Astrocyte (in vitro differentiated cells and primary cell): ENCODE results near the gene CHST5. TPM values are rescaled to one million over a fixed set of nuclear protein-coding genes. Genes with fewer than 3 reads are reported as not detected.

ENCODE experiments used
- DNase-seq: peaks from one replicate; pipeline ENCODE4 v3.0.0-alpha.2; 2010; ENCODE audit warnings: low read depth
- FAIRE-seq: peaks from 2 replicates; lab custom pipeline; 2011; peaks lifted over from hg19 to GRCh38; lab: Jason Lieb, UNC
- H2AFZ ChIP-seq: 2 replicates; pipeline ENCODE4 v1.6.0; 2012; ENCODE audit warnings: low read depth, low read length, inconsistent platforms
- H3K27ac ChIP-seq: 2 replicates; pipeline ENCODE4 v1.5.1; 2011; ENCODE audit warnings: low read depth, low read length, inconsistent platforms
- H3K27me3 ChIP-seq: 2 replicates; pipeline ENCODE4 v1.6.0; 2011; ENCODE audit warnings: low read length, inconsistent platforms; ENCODE audit not compliant: insufficient read depth
- H3K36me3 ChIP-seq: 2 replicates; pipeline ENCODE4 v1.5.1; 2011; ENCODE audit warnings: low read length, inconsistent platforms; ENCODE audit not compliant: insufficient read depth
- H3K4me1 ChIP-seq: 2 replicates; pipeline ENCODE4 v1.5.1; 2011; ENCODE audit warnings: low read length, inconsistent platforms; ENCODE audit not compliant: insufficient read depth
- H3K4me2 ChIP-seq: 2 replicates; pipeline ENCODE4 v1.6.0; 2012; ENCODE audit warnings: low read length, inconsistent platforms
- H3K4me3 ChIP-seq: 2 replicates; pipeline ENCODE4 v1.5.1; 2011; ENCODE audit warnings: low read depth, mild to moderate bottlenecking, low read length, inconsistent platforms; ENCODE audit not compliant: insufficient read depth
- H3K79me2 ChIP-seq: 2 replicates; pipeline ENCODE4 v1.6.0; 2012; ENCODE audit warnings: mild to moderate bottlenecking, low read length, inconsistent platforms; ENCODE audit not compliant: insufficient read depth
- H3K9ac ChIP-seq: 2 replicates; pipeline ENCODE4 v1.6.0; 2012; ENCODE audit warnings: mild to moderate bottlenecking, low read length, inconsistent platforms
- H3K9me3 ChIP-seq: 2 replicates; pipeline ENCODE4 v1.5.1; 2012; ENCODE audit warnings: low read depth, mild to moderate bottlenecking, low read length, inconsistent platforms; ENCODE audit not compliant: insufficient read depth
- H4K20me1 ChIP-seq: 2 replicates; pipeline ENCODE4 v1.6.0; 2012; ENCODE audit warnings: low read length, inconsistent platforms; ENCODE audit not compliant: insufficient read depth
- H3K27ac Mint-ChIP-seq: one replicate; pipeline ENCODE4 v1.8.0; 2021; ENCODE audit warnings: mild to moderate bottlenecking, mixed read lengths; ENCODE audit not compliant: unreplicated experiment
- H3K27me3 Mint-ChIP-seq: one replicate; pipeline ENCODE4 v1.8.0; 2021; ENCODE audit warnings: low read depth, mixed read lengths; ENCODE audit not compliant: unreplicated experiment
- H3K36me3 Mint-ChIP-seq: one replicate; pipeline ENCODE4 v1.8.0; 2021; ENCODE audit warnings: low read depth, mixed read lengths; ENCODE audit not compliant: unreplicated experiment
- H3K4me1 Mint-ChIP-seq: one replicate; pipeline ENCODE4 v1.8.0; 2021; ENCODE audit warnings: low read depth, mixed read lengths; ENCODE audit not compliant: unreplicated experiment
- H3K4me3 Mint-ChIP-seq: one replicate; pipeline ENCODE4 v1.8.0; 2021; ENCODE audit warnings: mild to moderate bottlenecking, moderate library complexity, mixed read lengths; ENCODE audit not compliant: unreplicated experiment
- H3K9me3 Mint-ChIP-seq: one replicate; pipeline ENCODE4 v1.8.0; 2021; ENCODE audit warnings: mild to moderate bottlenecking, mixed read lengths; ENCODE audit not compliant: unreplicated experiment
- EZH2 ChIP-seq: IDR thresholded peaks from 2 replicates; pipeline ENCODE4 v1.6.1; 2012; ENCODE audit warnings: mild to moderate bottlenecking, low read length, inconsistent platforms; ENCODE audit not compliant: insufficient read depth
- total RNA-seq: library from RNA; stranded (reverse); gene quantifications from 2 replicates; pipeline ENCODE4 v1.2.1, GENCODE V29; 2021
- TF ChIP-seq, protein P1 (sequence below): IDR thresholded peaks from 2 replicates; pipeline ENCODE4 v1.5.1; 2011; ENCODE audit warnings: low read depth, mild to moderate bottlenecking, inconsistent platforms, low read length, moderate library complexity; ENCODE audit not compliant: insufficient read depth

CHST5 gene
- total RNA-seq, 1 donor from 2014 or later = 0.09 TPM

DNA sequence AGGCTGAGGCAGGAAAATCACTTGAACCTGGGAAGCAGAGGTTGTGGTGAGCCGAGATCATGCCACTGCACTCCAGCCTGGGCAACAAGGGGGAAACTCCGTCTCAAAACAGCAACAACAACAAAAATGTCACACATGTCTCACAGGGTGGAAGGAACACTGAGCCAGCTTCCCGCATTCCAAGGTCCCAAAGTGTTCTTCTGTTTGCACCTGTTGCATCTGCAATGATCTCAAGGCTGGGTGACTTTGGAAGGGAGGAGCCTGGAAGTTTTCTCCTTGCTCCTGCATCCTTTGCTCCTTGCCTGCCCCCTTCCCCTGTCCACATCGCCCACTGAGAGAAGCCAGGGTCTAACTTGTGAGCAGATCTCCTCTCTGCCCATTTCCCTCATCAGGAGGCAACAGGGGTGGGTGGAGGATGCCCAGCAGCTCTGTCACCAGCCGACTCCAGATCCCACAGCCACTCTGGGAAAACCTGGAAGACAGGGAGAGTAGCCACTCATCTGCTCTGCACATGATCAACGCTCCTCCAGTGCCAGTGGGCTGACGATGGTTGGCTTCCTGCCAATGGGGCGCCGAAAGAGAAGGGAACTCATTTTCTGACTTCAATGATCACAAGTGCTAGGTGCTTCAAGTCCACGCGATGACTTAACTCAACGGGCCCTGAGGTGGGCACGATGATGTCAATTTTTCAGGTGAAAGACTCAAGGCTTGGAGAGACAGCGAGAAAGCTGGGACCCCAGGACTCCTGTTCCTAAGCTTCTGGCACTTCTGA lies 53.3 kb downstream of the CHST5 start:
- peaks cover 19% of the 10 kb centered on the region for H3K4me1 Mint-ChIP-seq
- TF ChIP-seq EZH2 = no peak
- TF ChIP-seq, protein P1, sequence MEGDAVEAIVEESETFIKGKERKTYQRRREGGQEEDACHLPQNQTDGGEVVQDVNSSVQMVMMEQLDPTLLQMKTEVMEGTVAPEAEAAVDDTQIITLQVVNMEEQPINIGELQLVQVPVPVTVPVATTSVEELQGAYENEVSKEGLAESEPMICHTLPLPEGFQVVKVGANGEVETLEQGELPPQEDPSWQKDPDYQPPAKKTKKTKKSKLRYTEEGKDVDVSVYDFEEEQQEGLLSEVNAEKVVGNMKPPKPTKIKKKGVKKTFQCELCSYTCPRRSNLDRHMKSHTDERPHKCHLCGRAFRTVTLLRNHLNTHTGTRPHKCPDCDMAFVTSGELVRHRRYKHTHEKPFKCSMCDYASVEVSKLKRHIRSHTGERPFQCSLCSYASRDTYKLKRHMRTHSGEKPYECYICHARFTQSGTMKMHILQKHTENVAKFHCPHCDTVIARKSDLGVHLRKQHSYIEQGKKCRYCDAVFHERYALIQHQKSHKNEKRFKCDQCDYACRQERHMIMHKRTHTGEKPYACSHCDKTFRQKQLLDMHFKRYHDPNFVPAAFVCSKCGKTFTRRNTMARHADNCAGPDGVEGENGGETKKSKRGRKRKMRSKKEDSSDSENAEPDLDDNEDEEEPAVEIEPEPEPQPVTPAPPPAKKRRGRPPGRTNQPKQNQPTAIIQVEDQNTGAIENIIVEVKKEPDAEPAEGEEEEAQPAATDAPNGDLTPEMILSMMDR = no peak
- Histone ChIP-seq H3K27ac (no peak overlapping the region), H3K79me2 (no peaks in the 10 kb centered on the region), H3K9ac (no peak overlapping the region), H3K4me2 (no peak overlapping the region), H3K27me3 (peaks cover 2% of the 10 kb centered on the region), H3K4me3 (no peak overlapping the region), H3K4me1 (no peaks in the 10 kb centered on the region), H3K36me3 (no peaks in the 10 kb centered on the region), H3K9me3 (no peaks in the 10 kb centered on the region), H2AFZ (no peak overlapping the region), H4K20me1 (no peaks in the 10 kb centered on the region)
- H3K4me3 Mint-ChIP-seq = no peak overlapping the region
- H3K27me3 Mint-ChIP-seq = peaks cover 3% of the 10 kb centered on the region
- FAIRE-seq = no peak
- H3K9me3 Mint-ChIP-seq = no peaks in the 10 kb centered on the region
- no peak for DNase-seq
- no peak overlapping the region for H3K27ac Mint-ChIP-seq
- peaks cover 7% of the 10 kb centered on the region for H3K36me3 Mint-ChIP-seq

DNA sequence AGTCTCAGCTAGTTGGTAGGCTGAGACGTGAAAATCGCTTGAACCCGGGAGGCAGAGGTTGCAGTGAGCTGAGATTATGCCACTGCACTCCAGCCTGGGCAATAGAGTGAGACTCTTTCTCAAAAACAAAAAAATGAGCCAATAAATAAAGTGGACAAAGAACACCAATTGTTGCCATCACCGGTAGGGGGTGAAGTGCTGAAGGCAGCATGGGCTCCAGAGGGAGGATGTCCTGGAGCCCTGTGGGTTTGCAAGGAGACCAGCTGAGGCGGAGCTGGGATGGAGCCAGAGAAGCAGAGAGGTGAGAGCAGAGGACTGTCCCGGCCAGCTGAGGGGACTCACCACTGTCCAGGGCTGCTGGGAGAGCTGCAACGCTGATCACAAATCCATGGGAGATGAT lies 54.4 kb downstream of the CHST5 start:
- Mint-ChIP-seq H3K27me3 (peaks cover 3% of the 10 kb centered on the region), H3K4me1 (peaks cover 13% of the 10 kb centered on the region), H3K4me3 (no peak overlapping the region), H3K36me3 (peaks cover 7% of the 10 kb centered on the region), H3K9me3 (no peaks in the 10 kb centered on the region), H3K27ac (no peak overlapping the region)
- no peak for TF ChIP-seq EZH2
- TF ChIP-seq, protein P1 = no peak
- Histone ChIP-seq H3K4me2 (no peak overlapping the region), H3K27ac (no peak overlapping the region), H2AFZ (no peak overlapping the region), H4K20me1 (no peaks in the 10 kb centered on the region), H3K4me1 (no peaks in the 10 kb centered on the region), H3K4me3 (no peak overlapping the region), H3K9ac (no peak overlapping the region), H3K27me3 (peaks cover 2% of the 10 kb centered on the region), H3K9me3 (no peaks in the 10 kb centered on the region), H3K36me3 (no peaks in the 10 kb centered on the region), H3K79me2 (no peaks in the 10 kb centered on the region)
- DNase-seq (no peak), FAIRE-seq (no peak)

DNA sequence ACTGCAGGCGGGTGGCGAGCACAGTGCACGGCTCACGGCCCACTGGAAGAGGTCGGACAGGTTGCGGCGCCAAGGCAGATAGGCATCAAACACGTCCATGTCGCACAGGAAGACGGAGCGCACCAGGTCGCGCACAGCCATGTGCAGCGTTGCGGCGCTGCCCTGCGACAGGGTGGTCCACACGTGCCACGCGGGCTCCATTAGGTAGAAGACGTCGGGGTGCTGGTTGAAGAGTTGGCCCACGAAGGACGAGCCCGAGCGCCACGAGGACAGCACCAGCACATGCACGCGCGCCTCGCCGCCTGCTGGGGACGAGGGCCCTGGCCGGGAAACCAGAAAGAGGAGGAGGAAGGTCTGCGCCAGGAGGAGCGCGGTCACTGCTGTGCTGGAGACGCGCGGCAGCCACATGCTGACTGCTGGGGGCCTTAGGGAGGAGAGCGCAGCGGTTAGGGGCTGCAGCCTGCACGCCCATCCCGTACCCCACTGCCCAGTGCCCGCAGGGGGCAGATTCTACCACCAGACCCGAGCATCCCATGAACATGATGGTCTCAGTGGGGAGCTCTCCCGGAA lies 56.4 kb downstream of the CHST5 start:
- Mint-ChIP-seq H3K27me3 (peaks cover 3% of the 10 kb centered on the region), H3K4me1 (peaks cover 4% of the 10 kb centered on the region), H3K36me3 (peaks cover 7% of the 10 kb centered on the region), H3K9me3 (peaks cover 4% of the 10 kb centered on the region), H3K27ac (no peak overlapping the region), H3K4me3 (no peak overlapping the region)
- Histone ChIP-seq H3K27ac (no peak overlapping the region), H3K9me3 (no peaks in the 10 kb centered on the region), H3K27me3 (no peaks in the 10 kb centered on the region), H3K9ac (no peak overlapping the region), H3K36me3 (no peaks in the 10 kb centered on the region), H3K4me3 (no peak overlapping the region), H2AFZ (no peak overlapping the region), H3K4me2 (no peak overlapping the region), H4K20me1 (no peaks in the 10 kb centered on the region), H3K4me1 (no peaks in the 10 kb centered on the region), H3K79me2 (no peaks in the 10 kb centered on the region)
- FAIRE-seq (no peak), DNase-seq (no peak)
- TF ChIP-seq, protein P1 = no peak
- TF ChIP-seq EZH2 = no peak
